Suprapubic skin (tissue), 4 donors: ENCODE measurements around the gene AP3D1.

Experiments
- CTCF ChIP-seq, 2 donors: fragments of 200-600 bp in 1 of 2; fragments of 450-650 bp in 1 of 2; sonication (generic) in 1 of 2; IDR thresholded peaks; one replicate each; pipeline ENCODE4 v1.5.1; 2016 to 2019; ENCODE audit warnings: antibody characterized with exemption in 2 of 2, mild to moderate bottlenecking in 1 of 2, moderate library complexity in 1 of 2
- POLR2A ChIP-seq, 2 donors: fragments of 450-650 bp; IDR thresholded peaks; one replicate each; pipeline ENCODE4 v1.6.1; 2017; ENCODE audit warnings: antibody characterized with exemption in 2 of 2, mild to moderate bottlenecking in 2 of 2, moderate library complexity in 2 of 2
- POLR2AphosphoS5 ChIP-seq, 3 donors: sonication (generic); formaldehyde crosslinking; IDR thresholded peaks; one replicate each; pipeline ENCODE4 v1.6.1; 2017; ENCODE audit warnings: antibody characterized with exemption in 3 of 3

- TF ChIP-seq CTCF (IDR thresholded peaks at IDR 0.05) (no peak), POLR2A (IDR thresholded peaks at IDR 0.05) (no peak), POLR2AphosphoS5 (IDR thresholded peaks at IDR 0.05) (no peak)
Measured at GRCh38 chr19:2072757-2073551, 78.4 kb downstream of the AP3D1 start.
